Lower leg skin (tissue), 4 donors: Measurements from ENCODE around the gene ZBTB20. TPM values are rescaled to one million over a fixed set of nuclear protein-coding genes. Genes with fewer than 3 reads are reported as not detected.

Experiments
- DNase-seq, 2 donors: peaks; one replicate each; pipeline ENCODE4 v3.0.0-alpha.2; 2019; ENCODE audit warnings: low spot score in 2 of 2
- H3K4me3 ChIP-seq: fragments of 200-600 bp; sonication (generic); 2 replicates; pipeline ENCODE4 v1.5.1; 2017; ENCODE audit warnings: mild to moderate bottlenecking, low read depth; ENCODE audit not compliant: poor library complexity, severe bottlenecking
- CTCF ChIP-seq, 3 donors: fragments of 450-650 bp; IDR thresholded peaks; one replicate each; pipeline ENCODE4 v1.5.1; 2016; ENCODE audit warnings: antibody characterized with exemption in 3 of 3, mild to moderate bottlenecking in 3 of 3, moderate library complexity in 2 of 3
- POLR2A ChIP-seq, 2 donors: fragments of 450-650 bp; IDR thresholded peaks; one replicate each; pipeline ENCODE4 v1.6.1; 2016 to 2017; ENCODE audit warnings: antibody characterized with exemption in 2 of 2, mild to moderate bottlenecking in 1 of 2, moderate library complexity in 1 of 2
- WGBS, 2 donors: methylation state at CpG; one replicate each; pipeline ENCODE4 v1.1.5; 2018; 5-methylcytosine and 5-hydroxymethylcytosine counted together
- intact Hi-C: fragments of 100-400 bp; cut with DNase I; formaldehyde crosslinking; loops from one replicate; pipeline ENCODE4 v1.15.0; 2023; ENCODE audit warnings: low total_unique reads
- total RNA-seq, 4 donors: library from RNA; depleted of rRNA; stranded (reverse); fragments of >200 nt; gene quantifications; one replicate each; pipeline ENCODE4 v1.1.0, GENCODE V29; 2016

ZBTB20 gene
- total RNA-seq, 4 donors from 2014 or later, result 22.5 to 41.9 (median 33.1) TPM

GRCh38 chr3:114418107-114418506, 729.0 kb downstream of the ZBTB20 start:
- H3K4me3 ChIP-seq, result no peak overlapping the region
- intact Hi-C loops, result no loop called here
- no peak for DNase-seq
- TF ChIP-seq CTCF (IDR thresholded peaks at IDR 0.05) (no peak), POLR2A (IDR thresholded peaks at IDR 0.05) (no peak)

GRCh38 chr3:114417675-114418074, 729.4 kb downstream of the ZBTB20 start:
- 77 to 88% methylated on average over 3 of the region's 3 CpGs for WGBS, 2 donors

GRCh38 chr3:114417265-114417664, 729.8 kb downstream of the ZBTB20 start:
- no peak overlapping the region for H3K4me3 ChIP-seq
- DNase-seq, result no peak
- intact Hi-C loops, result no loop called here
- 62 to 69% methylated on average over 5 of the region's 5 CpGs for WGBS, 2 donors
- TF ChIP-seq POLR2A (IDR thresholded peaks at IDR 0.05) (no peak), CTCF (IDR thresholded peaks at IDR 0.05) (no peak)

More at GRCh38 chr3:114417675-114418074, 729.4 kb downstream of the ZBTB20 start:
- DNase-seq, result no peak
- H3K4me3 ChIP-seq, result no peak overlapping the region
- intact Hi-C loops, result no loop called here
- no peak for TF ChIP-seq CTCF (IDR thresholded peaks at IDR 0.05)
- no peak for TF ChIP-seq POLR2A (IDR thresholded peaks at IDR 0.05)

- intact Hi-C loops, result no loop called here
- TF ChIP-seq POLR2A (IDR thresholded peaks at IDR 0.05) (no peak), CTCF (IDR thresholded peaks at IDR 0.05) (no peak)
- WGBS, 2 donors, result 55 to 56% methylated on average over 9 of the region's 9 CpGs
- H3K4me3 ChIP-seq, result no peak overlapping the region
- DNase-seq, result no peak
These were observed 735.0 kb downstream of the ZBTB20 start for GRCh38 chr3:114411811-114412803.

GRCh38 chr3:114411190-114411668, 735.9 kb downstream of the ZBTB20 start:
- TF ChIP-seq CTCF (IDR thresholded peaks at IDR 0.05) (no peak), POLR2A (IDR thresholded peaks at IDR 0.05) (no peak)
- DNase-seq, result no peak
- WGBS, 2 donors, result 43 to 47% methylated on average over 3 of the region's 3 CpGs
- intact Hi-C loops, result no loop called here
- no peak overlapping the region for H3K4me3 ChIP-seq
